Measurements from ENCODE around the gene ZCCHC14. TPM values are rescaled to one million over a fixed set of nuclear protein-coding genes. Genes with fewer than 3 reads are reported as not detected.
"Not testable (repeated sequence)": the region's sequence is repeated elsewhere in the genome, so short reads cannot be mapped to it uniquely, and the experiment has no call there.

Gene ZCCHC14
- total RNA-seq, 1 experiment from 2014 or later = 28.2 TPM

DNA sequence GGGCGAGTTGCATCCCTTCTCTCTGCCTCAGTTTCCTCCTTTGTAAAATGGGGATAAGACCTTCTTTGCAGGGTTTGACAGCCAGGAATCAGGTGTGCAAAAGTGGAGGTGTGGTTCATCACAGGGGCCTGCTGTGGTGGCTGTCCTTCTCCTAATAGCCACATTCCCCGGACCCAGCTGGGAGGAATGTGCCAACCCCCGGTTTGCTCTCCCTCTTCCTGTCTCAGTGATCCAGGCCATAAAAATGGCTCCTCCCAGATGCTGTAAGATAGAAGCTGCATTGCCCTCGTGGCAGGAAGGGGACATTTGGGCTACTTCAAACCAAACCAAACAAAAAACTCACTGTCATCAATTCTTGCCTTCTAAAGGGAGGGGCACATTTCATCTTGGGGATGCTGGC, 26.3 kb upstream of the ZCCHC14 start:
- intact Hi-C loops (cut with micrococcal nuclease); BruUV-seq (replicated peaks); H3K27me3 Mint-ChIP-seq (ENCODE audit: insufficient read depth, unreplicated experiment); H3K9me3 Mint-ChIP-seq (ENCODE audit: unreplicated experiment); DNase-seq (ENCODE audit: unreplicated experiment); H3K36me3 Mint-ChIP-seq (ENCODE audit: insufficient read depth, unreplicated experiment); H3K27ac Mint-ChIP-seq (ENCODE audit: low read depth, unreplicated experiment): not testable (repeated sequence)
- H3K4me3 Mint-ChIP-seq (ENCODE audit: unreplicated experiment) = peak overlapping the region; percentile 81
- peaks cover 28% of the 10 kb centered on the region for H3K4me1 Mint-ChIP-seq (ENCODE audit: insufficient read depth, unreplicated experiment)
- ChIA-PET CTCF (interaction anchor here (0.6 to 1.1 kb wide), 2 partner anchors 117 to 258 kb away, joined by 3 to 5 read pairs; no protein-coding TSS in a partner anchor), POLR2A (interaction anchor here (1.0 to 4.2 kb wide), 7 partner anchors 20 to 110 kb away, joined by 4 to 24 read pairs (median 6); no protein-coding TSS in a partner anchor)

DNA sequence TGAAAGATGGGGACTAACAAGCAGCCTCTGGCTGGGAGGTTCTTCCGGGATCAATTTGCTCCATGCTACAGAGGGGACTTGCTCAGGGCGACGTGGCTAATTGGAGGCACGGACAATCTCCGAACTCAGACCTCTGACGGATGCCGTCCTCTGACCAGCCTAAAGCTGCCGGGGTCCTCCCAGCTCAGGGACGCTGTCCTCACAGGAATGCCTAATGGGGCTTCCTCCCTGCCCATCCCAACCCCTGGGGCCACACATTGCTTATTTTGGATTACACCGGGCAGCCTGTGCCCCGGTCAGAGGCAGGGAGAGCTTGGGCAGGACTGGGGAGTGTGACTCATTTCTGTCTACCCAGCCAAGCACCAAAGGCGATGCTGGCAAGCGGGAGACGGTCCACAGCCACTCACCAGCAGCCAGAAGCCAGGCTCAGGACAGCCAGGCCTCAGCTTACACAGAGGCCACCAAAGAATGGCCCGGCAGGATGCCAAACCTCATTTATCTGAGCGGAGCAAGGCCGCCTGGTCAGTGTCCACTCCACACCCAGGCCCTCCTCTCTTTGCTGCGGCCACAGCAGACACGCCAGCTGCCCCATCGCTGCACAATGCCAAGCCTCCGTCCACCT, 25.7 kb upstream of the ZCCHC14 start:
- H3K4me1 Mint-ChIP-seq (ENCODE audit: insufficient read depth, unreplicated experiment) = peaks cover 28% of the 10 kb centered on the region
- POLR2A ChIA-PET = interaction anchor here (0.6 to 4.2 kb wide), 12 partner anchors 19 to 271 kb away, joined by 3 to 24 read pairs (median 5); partner anchors contain the start of gene FBXO31
- not testable (repeated sequence) for H3K9me3 Mint-ChIP-seq (ENCODE audit: unreplicated experiment); BruUV-seq (replicated peaks); H3K27me3 Mint-ChIP-seq (ENCODE audit: insufficient read depth, unreplicated experiment); H3K36me3 Mint-ChIP-seq (ENCODE audit: insufficient read depth, unreplicated experiment)
- peak overlapping the region; percentile 98 for H3K27ac Mint-ChIP-seq (ENCODE audit: low read depth, unreplicated experiment)
- peak overlapping the region; percentile 81 for H3K4me3 Mint-ChIP-seq (ENCODE audit: unreplicated experiment)
- intact Hi-C loops (cut with micrococcal nuclease) = loop anchor here (1.0 kb wide), 1 partner anchor 25 kb away; the partner anchor contains the start of gene ZCCHC14
- peak; percentile 78 for DNase-seq (ENCODE audit: unreplicated experiment)
- CTCF ChIA-PET = interaction anchor here (0.6 to 1.1 kb wide), 2 partner anchors 19 to 118 kb away, joined by 3 to 5 read pairs; no protein-coding TSS in a partner anchor

DNA sequence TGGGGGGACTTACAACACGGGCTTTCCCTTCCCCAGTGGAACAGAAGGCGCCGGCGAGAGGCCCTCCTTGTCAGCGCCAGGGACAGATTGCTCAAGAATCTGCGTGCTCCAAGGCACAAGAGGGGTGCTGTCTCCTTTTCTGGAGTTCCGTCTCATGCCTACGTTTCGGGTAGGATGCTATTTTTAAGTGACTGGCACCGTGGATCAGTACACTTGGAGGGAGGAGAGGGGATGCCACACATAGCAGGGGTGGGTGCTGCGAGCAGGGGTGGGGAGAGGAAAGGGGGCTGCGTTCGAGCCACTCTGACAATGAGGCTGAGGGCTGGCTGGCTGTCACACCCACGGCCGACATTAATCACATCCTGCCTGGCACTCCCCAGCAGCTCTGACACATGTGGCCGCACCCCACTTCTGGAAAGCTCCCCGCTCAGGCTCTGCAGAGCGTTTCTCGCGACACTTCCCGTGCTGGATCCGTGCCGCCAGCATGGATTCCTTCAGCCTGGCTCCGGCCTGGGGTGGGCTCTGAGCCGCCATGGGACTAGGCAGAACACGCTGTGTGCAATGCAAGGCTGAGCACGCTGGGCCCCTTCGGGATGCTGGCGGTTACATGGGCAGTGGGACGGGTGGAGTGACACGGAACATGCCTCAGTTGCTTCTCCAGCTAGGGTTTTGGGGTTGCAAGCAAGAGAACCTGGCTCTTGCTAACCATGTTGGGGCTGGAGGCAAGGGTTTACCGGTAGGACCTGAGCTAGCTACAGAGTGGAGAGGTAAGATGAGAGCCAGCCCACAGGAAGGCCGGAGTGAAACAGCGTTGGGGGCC, 25.0 kb upstream of the ZCCHC14 start:
- intact Hi-C loops (cut with micrococcal nuclease) = loop anchor here (1.0 kb wide), 1 partner anchor 25 kb away; the partner anchor contains the start of gene ZCCHC14
- Mint-ChIP-seq H3K4me1 (ENCODE audit: insufficient read depth, unreplicated experiment) (peaks cover 28% of the 10 kb centered on the region), H3K27ac (ENCODE audit: low read depth, unreplicated experiment) (peak overlapping the region; percentile 98), H3K4me3 (ENCODE audit: unreplicated experiment) (peak overlapping the region; percentile 81)
- BruUV-seq (replicated peaks) = TSS peak; percentile 80
- peak; percentile 80 for DNase-seq (ENCODE audit: unreplicated experiment)
- POLR2A ChIA-PET = interaction anchor here (0.6 to 4.2 kb wide), 14 partner anchors 12 to 272 kb away, joined by 3 to 24 read pairs (median 4); partner anchors contain the start of gene FBXO31
- not testable (repeated sequence) for H3K27me3 Mint-ChIP-seq (ENCODE audit: insufficient read depth, unreplicated experiment); H3K9me3 Mint-ChIP-seq (ENCODE audit: unreplicated experiment); H3K36me3 Mint-ChIP-seq (ENCODE audit: insufficient read depth, unreplicated experiment)
- CTCF ChIA-PET = interaction anchor here (0.6 to 1.3 kb wide), 3 partner anchors 18 to 118 kb away, joined by 3 to 5 read pairs (median 5); no protein-coding TSS in a partner anchor

DNA sequence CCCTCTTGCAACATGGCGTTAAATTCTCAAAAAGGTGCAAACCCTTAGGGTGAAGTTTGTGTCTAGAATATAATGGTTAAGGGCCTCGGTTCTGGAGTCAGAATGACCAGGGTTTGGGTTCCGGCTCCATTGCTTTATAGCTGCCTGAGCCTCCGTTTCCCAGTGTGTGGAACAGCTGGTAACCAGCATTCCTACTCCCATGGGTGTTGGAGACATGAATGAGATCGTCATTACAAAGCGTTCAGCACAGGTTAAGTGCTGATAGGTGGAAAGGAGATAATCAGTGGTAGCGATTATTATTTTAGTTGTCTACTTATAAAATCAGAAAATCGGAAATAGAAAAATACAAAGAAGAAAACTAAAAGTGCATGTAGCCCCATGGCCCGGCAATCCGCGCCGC, 23.5 kb upstream of the ZCCHC14 start:
- Mint-ChIP-seq H3K9me3 (ENCODE audit: unreplicated experiment) (no peaks in the 10 kb centered on the region), H3K27me3 (ENCODE audit: insufficient read depth, unreplicated experiment) (no peaks in the 10 kb centered on the region), H3K4me3 (ENCODE audit: unreplicated experiment) (no peak overlapping the region), H3K4me1 (ENCODE audit: insufficient read depth, unreplicated experiment) (peaks cover 28% of the 10 kb centered on the region), H3K27ac (ENCODE audit: low read depth, unreplicated experiment) (no peak overlapping the region), H3K36me3 (ENCODE audit: insufficient read depth, unreplicated experiment) (no peaks in the 10 kb centered on the region)
- no TSS peak for BruUV-seq (replicated peaks)
- TF ChIP-seq, protein P1, sequence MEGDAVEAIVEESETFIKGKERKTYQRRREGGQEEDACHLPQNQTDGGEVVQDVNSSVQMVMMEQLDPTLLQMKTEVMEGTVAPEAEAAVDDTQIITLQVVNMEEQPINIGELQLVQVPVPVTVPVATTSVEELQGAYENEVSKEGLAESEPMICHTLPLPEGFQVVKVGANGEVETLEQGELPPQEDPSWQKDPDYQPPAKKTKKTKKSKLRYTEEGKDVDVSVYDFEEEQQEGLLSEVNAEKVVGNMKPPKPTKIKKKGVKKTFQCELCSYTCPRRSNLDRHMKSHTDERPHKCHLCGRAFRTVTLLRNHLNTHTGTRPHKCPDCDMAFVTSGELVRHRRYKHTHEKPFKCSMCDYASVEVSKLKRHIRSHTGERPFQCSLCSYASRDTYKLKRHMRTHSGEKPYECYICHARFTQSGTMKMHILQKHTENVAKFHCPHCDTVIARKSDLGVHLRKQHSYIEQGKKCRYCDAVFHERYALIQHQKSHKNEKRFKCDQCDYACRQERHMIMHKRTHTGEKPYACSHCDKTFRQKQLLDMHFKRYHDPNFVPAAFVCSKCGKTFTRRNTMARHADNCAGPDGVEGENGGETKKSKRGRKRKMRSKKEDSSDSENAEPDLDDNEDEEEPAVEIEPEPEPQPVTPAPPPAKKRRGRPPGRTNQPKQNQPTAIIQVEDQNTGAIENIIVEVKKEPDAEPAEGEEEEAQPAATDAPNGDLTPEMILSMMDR (IDR thresholded peaks at IDR 0.05; ENCODE audit: unreplicated experiment) = no peak
- no peak for DNase-seq (ENCODE audit: unreplicated experiment)
- CTCF ChIA-PET = interaction anchor here (0.6 kb wide), 3 partner anchors 9 to 494 kb away, joined by 3 to 7 read pairs (median 5); no protein-coding TSS in a partner anchor
- POLR2A ChIA-PET = interaction anchor here (0.7 to 4.2 kb wide), 5 partner anchors 17 to 296 kb away, joined by 3 to 24 read pairs (median 6); no protein-coding TSS in a partner anchor
- intact Hi-C loops (cut with micrococcal nuclease) = no loop called here

DNA sequence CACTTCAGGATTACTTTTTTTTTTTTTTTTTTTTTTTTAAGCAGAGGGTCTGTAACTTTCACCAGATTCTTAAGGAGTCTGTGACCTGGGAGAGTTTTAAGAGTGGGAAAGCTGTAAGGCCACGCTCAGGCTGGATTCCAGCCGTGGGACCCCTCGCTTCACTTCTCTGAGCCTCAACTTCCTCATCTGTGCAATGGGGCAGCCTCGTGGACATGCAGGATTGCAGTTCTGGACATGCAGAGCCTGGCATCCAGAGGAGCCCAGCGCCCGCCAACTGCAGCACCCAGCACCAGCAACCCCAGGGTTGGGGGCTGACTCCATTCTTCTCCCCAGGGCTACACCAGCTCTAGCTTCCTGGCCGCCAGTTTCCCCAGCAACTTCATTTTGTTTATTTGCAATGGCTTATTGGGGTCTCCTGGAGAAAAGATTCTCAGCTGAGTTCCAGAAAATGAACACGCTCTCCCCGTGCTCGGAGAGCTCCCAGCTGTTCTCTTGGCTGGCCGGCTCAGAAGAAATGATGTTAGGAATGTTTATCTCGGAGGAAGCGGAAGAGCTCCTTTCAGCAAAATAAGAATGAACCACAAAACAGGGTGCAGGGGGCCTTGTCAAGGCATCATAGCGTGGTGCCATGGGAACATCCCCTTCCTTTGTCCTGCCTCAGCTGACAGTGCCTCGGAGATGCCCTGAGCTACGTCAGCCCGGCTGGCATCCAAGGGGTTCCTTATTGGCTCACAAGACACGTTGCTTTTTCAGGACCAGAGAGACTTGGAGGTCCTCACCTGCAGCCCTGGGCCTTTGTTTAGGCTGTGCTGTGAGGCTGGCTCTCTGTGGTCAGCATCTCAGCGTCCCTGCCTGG, 22.9 kb upstream of the ZCCHC14 start:
- H3K27ac Mint-ChIP-seq (ENCODE audit: low read depth, unreplicated experiment) = no peak overlapping the region

DNA sequence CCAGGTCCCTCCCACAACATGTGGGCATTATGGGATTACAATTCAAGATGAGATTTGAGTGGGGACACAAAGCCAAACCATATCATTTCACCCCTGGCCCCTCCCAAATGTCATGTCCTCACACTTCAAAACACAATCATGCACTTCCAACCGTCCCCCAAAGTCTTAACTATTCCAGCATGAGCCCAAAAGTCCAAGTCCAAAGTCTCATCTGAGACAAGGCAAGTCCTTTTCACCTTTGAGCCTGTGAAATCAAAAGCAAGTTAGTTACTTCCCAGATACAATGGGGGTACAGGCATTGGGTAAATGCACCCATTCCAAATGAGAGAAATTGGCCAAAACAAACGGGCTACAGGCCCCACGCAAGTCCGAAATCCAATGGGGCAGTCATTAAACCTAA, 17.0 kb upstream of the ZCCHC14 start:
- DNase-seq (ENCODE audit: unreplicated experiment); H3K4me3 Mint-ChIP-seq (ENCODE audit: unreplicated experiment); BruUV-seq (replicated peaks); POLR2A ChIA-PET; intact Hi-C loops (cut with micrococcal nuclease); H3K27ac Mint-ChIP-seq (ENCODE audit: low read depth, unreplicated experiment); H3K27me3 Mint-ChIP-seq (ENCODE audit: insufficient read depth, unreplicated experiment); H3K4me1 Mint-ChIP-seq (ENCODE audit: insufficient read depth, unreplicated experiment); CTCF ChIA-PET; H3K9me3 Mint-ChIP-seq (ENCODE audit: unreplicated experiment); H3K36me3 Mint-ChIP-seq (ENCODE audit: insufficient read depth, unreplicated experiment): not testable (repeated sequence)

More for the DNA sequence above, 22.9 kb upstream of the ZCCHC14 start:
- Mint-ChIP-seq H3K4me3 (ENCODE audit: unreplicated experiment) (no peak overlapping the region), H3K9me3 (ENCODE audit: unreplicated experiment) (no peaks in the 10 kb centered on the region), H3K4me1 (ENCODE audit: insufficient read depth, unreplicated experiment) (peaks cover 28% of the 10 kb centered on the region), H3K27me3 (ENCODE audit: insufficient read depth, unreplicated experiment) (no peaks in the 10 kb centered on the region), H3K36me3 (ENCODE audit: insufficient read depth, unreplicated experiment) (no peaks in the 10 kb centered on the region)
- ChIA-PET CTCF (interaction anchor here (0.7 kb wide), 1 partner anchor 1792 kb away, joined by 4 read pairs; no protein-coding TSS in a partner anchor), POLR2A (interaction anchor here (1.2 to 4.2 kb wide), 4 partner anchors 16 to 55 kb away, joined by 3 to 24 read pairs (median 10); no protein-coding TSS in a partner anchor)
- TF ChIP-seq, protein P1 (IDR thresholded peaks at IDR 0.05; ENCODE audit: unreplicated experiment) = no peak
- no peak for DNase-seq (ENCODE audit: unreplicated experiment)
- intact Hi-C loops (cut with micrococcal nuclease) = no loop called here
- BruUV-seq (replicated peaks) = no TSS peak
